MCF 10A (cell line): ENCODE results near the gene DPPA2. TPM values are rescaled to one million over a fixed set of nuclear protein-coding genes. Genes with fewer than 3 reads are reported as not detected.

Experiments
- BruUV-seq: library from RNA; stranded (reverse); fragments of 400-500 nt; replicated peaks from 2 replicates; lab custom pipeline; 2021; lab: Mats Ljungman, UMichigan
- CTCF ChIA-PET: fragments of 300-600 bp; sonication (Branson Sonifier 250); formaldehyde crosslinking; extraction: SDS; loops from one replicate; lab custom pipeline; 2021; ENCODE audit warnings: antibody characterized with exemption, inconsistent platforms; lab: Yijun Ruan, JAX
- POLR2A ChIA-PET: fragments of 300-600, 350-650 bp; sonication (Branson Sonifier 250); formaldehyde crosslinking; extraction: SDS; loops from one replicate; lab custom pipeline; 2020; ENCODE audit warnings: antibody characterized with exemption, inconsistent platforms; lab: Yijun Ruan, JAX
- DNase-seq: peaks from one replicate; pipeline ENCODE4 v3.0.0-alpha.2; 2018; ENCODE audit not compliant: unreplicated experiment
- H3K27ac Mint-ChIP-seq: one replicate; pipeline ENCODE4 v1.8.0; 2022; ENCODE audit warnings: mild to moderate bottlenecking, low read depth, mixed read lengths; ENCODE audit not compliant: unreplicated experiment
- H3K27me3 Mint-ChIP-seq: one replicate; pipeline ENCODE4 v1.8.0; 2022; ENCODE audit warnings: mixed read lengths; ENCODE audit not compliant: insufficient read depth, unreplicated experiment
- H3K36me3 Mint-ChIP-seq: one replicate; pipeline ENCODE4 v1.8.0; 2022; ENCODE audit warnings: mild to moderate bottlenecking, moderate library complexity, mixed read lengths; ENCODE audit not compliant: insufficient read depth, unreplicated experiment
- H3K4me1 Mint-ChIP-seq: one replicate; pipeline ENCODE4 v1.8.0; 2022; ENCODE audit warnings: mixed read lengths; ENCODE audit not compliant: insufficient read depth, unreplicated experiment
- H3K4me3 Mint-ChIP-seq: one replicate; pipeline ENCODE4 v1.8.0; 2022; ENCODE audit warnings: mild to moderate bottlenecking, moderate library complexity, mixed read lengths; ENCODE audit not compliant: unreplicated experiment
- H3K9me3 Mint-ChIP-seq: one replicate; pipeline ENCODE4 v1.8.0; 2022; ENCODE audit warnings: mixed read lengths; ENCODE audit not compliant: unreplicated experiment
- intact Hi-C: fragments of 100-400 bp; cut with micrococcal nuclease; formaldehyde crosslinking; loops from 2 replicates; pipeline ENCODE4 v1.14.1; 2022
- total RNA-seq: library from RNA; stranded (reverse); gene quantifications from 2 replicates; pipeline ENCODE4 v1.2.3, GENCODE V29; 2022
- TF ChIP-seq, protein P1 (sequence below): fragments of 200-600 bp; IDR thresholded peaks from one replicate; pipeline ENCODE4 v1.8.0; 2022; ENCODE audit warnings: antibody characterized with exemption, mild to moderate bottlenecking; ENCODE audit not compliant: unreplicated experiment

Gene DPPA2
- total RNA-seq, 1 experiment from 2014 or later: not detected

GRCh38 chr3:109254770-109255169 is 61.5 kb downstream of the DPPA2 start:
- ChIA-PET CTCF (interaction anchor here (0.6 kb wide), 1 partner anchor 19 kb away, joined by 3 read pairs; no protein-coding TSS in a partner anchor), POLR2A (no interaction called here)
- TF ChIP-seq, protein P1, sequence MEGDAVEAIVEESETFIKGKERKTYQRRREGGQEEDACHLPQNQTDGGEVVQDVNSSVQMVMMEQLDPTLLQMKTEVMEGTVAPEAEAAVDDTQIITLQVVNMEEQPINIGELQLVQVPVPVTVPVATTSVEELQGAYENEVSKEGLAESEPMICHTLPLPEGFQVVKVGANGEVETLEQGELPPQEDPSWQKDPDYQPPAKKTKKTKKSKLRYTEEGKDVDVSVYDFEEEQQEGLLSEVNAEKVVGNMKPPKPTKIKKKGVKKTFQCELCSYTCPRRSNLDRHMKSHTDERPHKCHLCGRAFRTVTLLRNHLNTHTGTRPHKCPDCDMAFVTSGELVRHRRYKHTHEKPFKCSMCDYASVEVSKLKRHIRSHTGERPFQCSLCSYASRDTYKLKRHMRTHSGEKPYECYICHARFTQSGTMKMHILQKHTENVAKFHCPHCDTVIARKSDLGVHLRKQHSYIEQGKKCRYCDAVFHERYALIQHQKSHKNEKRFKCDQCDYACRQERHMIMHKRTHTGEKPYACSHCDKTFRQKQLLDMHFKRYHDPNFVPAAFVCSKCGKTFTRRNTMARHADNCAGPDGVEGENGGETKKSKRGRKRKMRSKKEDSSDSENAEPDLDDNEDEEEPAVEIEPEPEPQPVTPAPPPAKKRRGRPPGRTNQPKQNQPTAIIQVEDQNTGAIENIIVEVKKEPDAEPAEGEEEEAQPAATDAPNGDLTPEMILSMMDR: no peak
- no peaks in the 10 kb centered on the region for H3K4me1 Mint-ChIP-seq
- H3K27me3 Mint-ChIP-seq: no peaks in the 10 kb centered on the region
- no peak overlapping the region for H3K4me3 Mint-ChIP-seq
- BruUV-seq: no TSS peak
- intact Hi-C loops: no loop called here
- no peak overlapping the region for H3K27ac Mint-ChIP-seq
- DNase-seq: no peak
- H3K36me3 Mint-ChIP-seq: no peaks in the 10 kb centered on the region
- peaks cover 23% of the 10 kb centered on the region for H3K9me3 Mint-ChIP-seq

DNA sequence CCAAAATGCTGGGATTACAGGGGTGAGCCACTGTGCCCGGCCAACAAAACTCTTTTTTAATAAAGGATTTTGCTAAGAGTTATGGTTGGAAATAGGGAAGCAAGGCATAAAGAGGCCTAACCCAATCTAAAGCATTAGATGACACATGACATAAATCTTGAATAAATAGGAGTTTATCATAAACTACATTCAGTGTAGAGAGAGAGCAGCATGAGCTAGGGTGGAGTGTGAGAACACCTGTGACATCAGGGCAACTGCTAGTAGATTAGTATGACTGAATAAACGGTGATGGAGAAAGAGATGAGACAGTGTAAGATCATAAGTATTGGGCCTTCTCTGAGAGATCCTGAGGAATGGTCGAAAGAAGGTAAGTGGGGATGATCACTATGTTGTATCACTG is 63.7 kb downstream of the DPPA2 start:
- Mint-ChIP-seq H3K4me1 (no peaks in the 10 kb centered on the region), H3K27me3 (no peaks in the 10 kb centered on the region), H3K4me3 (no peak overlapping the region), H3K36me3 (no peaks in the 10 kb centered on the region), H3K27ac (no peak overlapping the region), H3K9me3 (peaks cover 23% of the 10 kb centered on the region)
- POLR2A ChIA-PET: no interaction called here
- CTCF ChIA-PET: interaction anchor here (0.6 kb wide), 1 partner anchor 482 kb away, joined by 3 read pairs; no protein-coding TSS in a partner anchor
- TF ChIP-seq, protein P1: no peak
- no TSS peak for BruUV-seq
- DNase-seq: no peak
- intact Hi-C loops: no loop called here

Other genes with a start within 250 kb of the DPPA2 start
- gene MORC1, start 198.4 kb downstream of the DPPA2 start, total RNA-seq: not detected in 2 replicates
- gene C3orf85, start 179.8 kb downstream of the DPPA2 start, total RNA-seq: not detected in 2 replicates
- not detected in 2 replicates for gene DPPA4, start 21.0 kb upstream of the DPPA2 start, total RNA-seq